Ovary (tissue), 3 donors: ENCODE measurements around the gene MTHFD1L.

Experiments
- CTCF ChIP-seq, 3 donors: fragments of 450-650 bp in 2 of 3; fragments of 200-600 bp in 1 of 3; IDR thresholded peaks; one replicate each; pipeline versions ENCODE4 v1.5.1 to v1.8.0; 2016 to 2022; ENCODE audit warnings: antibody characterized with exemption in 3 of 3, mild to moderate bottlenecking in 1 of 3
- POLR2A ChIP-seq: fragments of 450-650 bp; IDR thresholded peaks from one replicate; pipeline ENCODE4 v1.6.1; 2017; ENCODE audit warnings: antibody characterized with exemption, mild to moderate bottlenecking, moderate library complexity
- donor health status: DM: no; HTN: no; CAD: no.

GRCh38 chr6:151118461-151119123, 253.1 kb downstream of the MTHFD1L start:
- TF ChIP-seq POLR2A (no peak), CTCF (IDR thresholded peaks at IDR 0.05) (no peak)
